ENCODE data around the gene SUCO.

GRCh38 chr1:172486805-172487454 is 46.0 kb upstream of the SUCO start:
- TF ChIP-seq POLR2AphosphoS5 (IDR thresholded peaks at IDR 0.05; ENCODE audit: low read depth) = no peak
- TF ChIP-seq, protein P1, sequence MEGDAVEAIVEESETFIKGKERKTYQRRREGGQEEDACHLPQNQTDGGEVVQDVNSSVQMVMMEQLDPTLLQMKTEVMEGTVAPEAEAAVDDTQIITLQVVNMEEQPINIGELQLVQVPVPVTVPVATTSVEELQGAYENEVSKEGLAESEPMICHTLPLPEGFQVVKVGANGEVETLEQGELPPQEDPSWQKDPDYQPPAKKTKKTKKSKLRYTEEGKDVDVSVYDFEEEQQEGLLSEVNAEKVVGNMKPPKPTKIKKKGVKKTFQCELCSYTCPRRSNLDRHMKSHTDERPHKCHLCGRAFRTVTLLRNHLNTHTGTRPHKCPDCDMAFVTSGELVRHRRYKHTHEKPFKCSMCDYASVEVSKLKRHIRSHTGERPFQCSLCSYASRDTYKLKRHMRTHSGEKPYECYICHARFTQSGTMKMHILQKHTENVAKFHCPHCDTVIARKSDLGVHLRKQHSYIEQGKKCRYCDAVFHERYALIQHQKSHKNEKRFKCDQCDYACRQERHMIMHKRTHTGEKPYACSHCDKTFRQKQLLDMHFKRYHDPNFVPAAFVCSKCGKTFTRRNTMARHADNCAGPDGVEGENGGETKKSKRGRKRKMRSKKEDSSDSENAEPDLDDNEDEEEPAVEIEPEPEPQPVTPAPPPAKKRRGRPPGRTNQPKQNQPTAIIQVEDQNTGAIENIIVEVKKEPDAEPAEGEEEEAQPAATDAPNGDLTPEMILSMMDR (conservative IDR thresholded peaks at IDR 0.05; ENCODE audit: low read depth in 2 of 2) = no peak
- TF ChIP-seq, protein P2, sequence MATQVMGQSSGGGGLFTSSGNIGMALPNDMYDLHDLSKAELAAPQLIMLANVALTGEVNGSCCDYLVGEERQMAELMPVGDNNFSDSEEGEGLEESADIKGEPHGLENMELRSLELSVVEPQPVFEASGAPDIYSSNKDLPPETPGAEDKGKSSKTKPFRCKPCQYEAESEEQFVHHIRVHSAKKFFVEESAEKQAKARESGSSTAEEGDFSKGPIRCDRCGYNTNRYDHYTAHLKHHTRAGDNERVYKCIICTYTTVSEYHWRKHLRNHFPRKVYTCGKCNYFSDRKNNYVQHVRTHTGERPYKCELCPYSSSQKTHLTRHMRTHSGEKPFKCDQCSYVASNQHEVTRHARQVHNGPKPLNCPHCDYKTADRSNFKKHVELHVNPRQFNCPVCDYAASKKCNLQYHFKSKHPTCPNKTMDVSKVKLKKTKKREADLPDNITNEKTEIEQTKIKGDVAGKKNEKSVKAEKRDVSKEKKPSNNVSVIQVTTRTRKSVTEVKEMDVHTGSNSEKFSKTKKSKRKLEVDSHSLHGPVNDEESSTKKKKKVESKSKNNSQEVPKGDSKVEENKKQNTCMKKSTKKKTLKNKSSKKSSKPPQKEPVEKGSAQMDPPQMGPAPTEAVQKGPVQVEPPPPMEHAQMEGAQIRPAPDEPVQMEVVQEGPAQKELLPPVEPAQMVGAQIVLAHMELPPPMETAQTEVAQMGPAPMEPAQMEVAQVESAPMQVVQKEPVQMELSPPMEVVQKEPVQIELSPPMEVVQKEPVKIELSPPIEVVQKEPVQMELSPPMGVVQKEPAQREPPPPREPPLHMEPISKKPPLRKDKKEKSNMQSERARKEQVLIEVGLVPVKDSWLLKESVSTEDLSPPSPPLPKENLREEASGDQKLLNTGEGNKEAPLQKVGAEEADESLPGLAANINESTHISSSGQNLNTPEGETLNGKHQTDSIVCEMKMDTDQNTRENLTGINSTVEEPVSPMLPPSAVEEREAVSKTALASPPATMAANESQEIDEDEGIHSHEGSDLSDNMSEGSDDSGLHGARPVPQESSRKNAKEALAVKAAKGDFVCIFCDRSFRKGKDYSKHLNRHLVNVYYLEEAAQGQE (IDR thresholded peaks at IDR 0.05; ENCODE audit: unreplicated experiment) = no peak
- TF ChIP-seq EZH2 (IDR thresholded peaks at IDR 0.05; ENCODE audit: low read depth, unreplicated experiment) = no peak
- TF ChIP-seq EZH2phosphoT487 (IDR thresholded peaks at IDR 0.05; ENCODE audit: unreplicated experiment) = no peak
